SK-N-MC (cell line): ENCODE measurements around the gene PCDH15.

ENCODE experiments used
- EZH2 ChIP-seq: fragments of 200-600 bp; sonication (generic); IDR thresholded peaks from one replicate; pipeline ENCODE4 v1.6.1; 2017; ENCODE audit warnings: antibody characterized with exemption
- POLR2AphosphoS5 ChIP-seq: IDR thresholded peaks from 2 replicates; pipeline ENCODE4 v1.6.1; 2012; ENCODE audit warnings: mild to moderate bottlenecking, low read depth, low read length, borderline replicate concordance

- TF ChIP-seq EZH2, result no peak
- TF ChIP-seq POLR2AphosphoS5, result no peak
Measured at GRCh38 chr10:53754596-53755250, 1046.3 kb downstream of the PCDH15 start.
